H1 (cell line): Measurements from ENCODE around the gene ZNF765. TPM values are rescaled to one million over a fixed set of nuclear protein-coding genes. Genes with fewer than 3 reads are reported as not detected.

ENCODE experiments used
- EGR1 ChIP-seq: IDR thresholded peaks from 2 replicates; pipeline ENCODE4 v1.6.1; 2011; ENCODE audit warnings: low read depth, low read length, borderline replicate concordance
- NANOG ChIP-seq: IDR thresholded peaks from 2 replicates; pipeline ENCODE4 v1.6.1; 2011; ENCODE audit warnings: low read length, low read depth, mild to moderate bottlenecking, inconsistent platforms; ENCODE audit not compliant: insufficient read depth, poor library complexity, severe bottlenecking
- NRF1 ChIP-seq: IDR thresholded peaks from 2 replicates; pipeline ENCODE4 v1.6.1; 2011; ENCODE audit warnings: mild to moderate bottlenecking, low read depth, low read length, improper control_type of control experiment
- POLR2A ChIP-seq, 2 experiments: IDR thresholded peaks; 1 replicate in 1 of 2; 2 replicates in 1 of 2; pipeline ENCODE4 v1.6.1; 2011; ENCODE audit warnings: low read depth in 2 of 2, low read length in 2 of 2, mild to moderate bottlenecking in 2 of 2; ENCODE audit errors: control extremely low read depth in 1 of 2
- SP4 ChIP-seq: IDR thresholded peaks from 2 replicates; pipeline ENCODE4 v1.6.1; 2012; ENCODE audit warnings: low read length, inconsistent platforms
- TAF1 ChIP-seq: IDR thresholded peaks from 2 replicates; pipeline ENCODE4 v1.6.1; 2011; ENCODE audit warnings: mild to moderate bottlenecking, low read depth, low read length
- TBP ChIP-seq: IDR thresholded peaks from 2 replicates; pipeline ENCODE4 v1.6.1; 2011; ENCODE audit warnings: low read depth, low read length, improper control_type of control experiment
- polyA plus RNA-seq, 7 experiments: library from polyadenylated mRNA; depleted of rRNA in 3 of 7; stranded (reverse) in 5 of 7; unstranded in 2 of 7; fragments of >200 nt in 5 of 7; fragments of 200-250 nt in 2 of 7; gene quantifications; 1 replicate in 5 of 7; 2 replicates in 1 of 7; 4 replicates in 1 of 7; pipeline versions ENCODE4 v1.2.1 to v1.2.3, GENCODE V29; 2011 to 2013; ENCODE audit warnings: missing spikeins in 2 of 7, mixed read lengths in 2 of 7
- total RNA-seq: library from RNA; stranded (reverse); fragmentation: NEBNext Ultra II Directional; extraction: Animal tissue kit (Norgen Biotek cat#: 25700); gene quantifications from 2 replicates; pipeline ENCODE4 v1.2.1, GENCODE V29; 2021

Gene ZNF765
- total and polyA plus RNA-seq, 2 of the 8 experiments (the other 6 are each of a cell fraction or from before 2014, with no cell fraction given), result 4.5 to 22.3 TPM

- TF ChIP-seq SP4, result no peak
- TF ChIP-seq NANOG, result no peak
- no peak for TF ChIP-seq POLR2A (IDR thresholded peaks at IDR 0.05; ENCODE audit: control extremely low read depth in 1 of 2, low read depth in 2 of 2, low read length in 2 of 2)
- TF ChIP-seq TBP, result no peak
- TF ChIP-seq NRF1, result no peak
- no peak for TF ChIP-seq EGR1
- no peak for TF ChIP-seq TAF1
- TF ChIP-seq, all 59 proteins: peak for 0
Measured at GRCh38 chr19:53461866-53462265, 66.9 kb downstream of the ZNF765 start (continued).
